IMR-90 (cell line): Measurements from ENCODE around the gene PHC3. TPM values are rescaled to one million over a fixed set of nuclear protein-coding genes. Genes with fewer than 3 reads are reported as not detected.

ENCODE experiments used
- ATAC-seq: fragments of 200-7000 bp; cut with Tn5 transposase; 2 replicates; pipeline ENCODE4 v1.9.1; 2020; ENCODE audit warnings: low read depth, mild to moderate bottlenecking, moderate library complexity
- BruUV-seq: library from RNA; stranded (reverse); fragments of 400-500 nt; replicated peaks from 2 replicates; lab custom pipeline; 2021; lab: Mats Ljungman, UMichigan
- CTCF ChIA-PET: fragments of 300-600 bp; formaldehyde crosslinking; extraction: SDS; loops from one replicate; lab custom pipeline; 2021; ENCODE audit warnings: antibody characterized with exemption; lab: Yijun Ruan, JAX
- POLR2A ChIA-PET: fragments of 300-600 bp; sonication (Branson Sonifier 250); formaldehyde crosslinking; loops from one replicate; lab custom pipeline; 2022; ENCODE audit warnings: antibody characterized with exemption; ENCODE audit not compliant: unreplicated experiment; lab: Charles Lee
- DNase-seq: peaks from one replicate; pipeline ENCODE4 v3.0.0; 2013
- H2AFZ ChIP-seq: replicated peaks from 2 replicates; pipeline ENCODE3; 2013; ENCODE audit warnings: low read length, mild to moderate bottlenecking; ENCODE audit not compliant: poor library complexity
- H2AK5ac ChIP-seq: 2 replicates; pipeline ENCODE4 v1.6.1; 2013; ENCODE audit warnings: low read depth, low read length, inconsistent platforms
- H2AK9ac ChIP-seq: replicated peaks from 2 replicates; pipeline ENCODE3; 2013; ENCODE audit warnings: mild to moderate bottlenecking, low read depth, low read length, moderate library complexity; ENCODE audit not compliant: poor library complexity
- H2BK120ac ChIP-seq: 2 replicates; pipeline ENCODE4 v1.6.1; 2013; ENCODE audit warnings: low read depth, low read length, inconsistent platforms
- H2BK15ac ChIP-seq: 3 replicates; pipeline ENCODE4 v1.6.1; 2013; ENCODE audit warnings: low read depth, low read length, inconsistent platforms
- H2BK20ac ChIP-seq: 2 replicates; pipeline ENCODE4 v1.6.1; 2013; ENCODE audit warnings: low read depth, mild to moderate bottlenecking, inconsistent platforms, low read length, moderate library complexity
- H2BK5ac ChIP-seq: 2 replicates; pipeline ENCODE4 v1.6.1; 2013; ENCODE audit warnings: mild to moderate bottlenecking, low read depth, low read length, inconsistent platforms; ENCODE audit not compliant: poor library complexity, severe bottlenecking
- H3K14ac ChIP-seq: replicated peaks from 2 replicates; pipeline ENCODE4 v1.6.1; 2013; ENCODE audit warnings: low read depth, low read length, inconsistent platforms
- H3K18ac ChIP-seq: 2 replicates; pipeline ENCODE4 v1.6.1; 2013; ENCODE audit warnings: low read depth, low read length, control low read depth
- H3K23ac ChIP-seq: 2 replicates; pipeline ENCODE4 v1.6.1; 2013; ENCODE audit warnings: low read depth, low read length, inconsistent platforms
- H3K27ac ChIP-seq: 2 replicates; pipeline ENCODE4 v1.5.1; 2013; ENCODE audit warnings: mild to moderate bottlenecking, control low read depth, low read length; ENCODE audit not compliant: insufficient read depth
- H3K27me3 ChIP-seq: 2 replicates; pipeline ENCODE4 v1.6.1; 2013; ENCODE audit warnings: low read length; ENCODE audit not compliant: control insufficient read depth, insufficient read depth
- H3K36me3 ChIP-seq: 2 replicates; pipeline ENCODE4 v1.6.1; 2013; ENCODE audit warnings: low read length, mixed read lengths; ENCODE audit not compliant: control insufficient read depth, insufficient read depth
- H3K4ac ChIP-seq: 2 replicates; pipeline ENCODE4 v1.6.1; 2013; ENCODE audit warnings: low read depth, low read length, inconsistent platforms
- H3K4me1 ChIP-seq: 2 replicates; pipeline ENCODE4 v1.6.1; 2013; ENCODE audit warnings: low read length, mixed read lengths; ENCODE audit not compliant: control insufficient read depth, insufficient read depth
- H3K4me2 ChIP-seq: 2 replicates; pipeline ENCODE4 v1.6.1; 2013; ENCODE audit warnings: low read depth, mild to moderate bottlenecking, control low read depth, low read length, moderate library complexity
- H3K4me3 ChIP-seq: 2 replicates; pipeline ENCODE4 v1.5.1; 2013; ENCODE audit warnings: low read depth, mild to moderate bottlenecking, control low read depth, low read length, moderate library complexity; ENCODE audit not compliant: insufficient read depth
- H3K56ac ChIP-seq: 2 replicates; pipeline ENCODE4 v1.6.1; 2013; ENCODE audit warnings: low read length, inconsistent platforms; ENCODE audit not compliant: insufficient read depth; ENCODE audit errors: extremely low read depth
- H3K79me1 ChIP-seq, 2 experiments: 2 replicates each; pipeline ENCODE4 v1.6.1; 2013; ENCODE audit warnings: low read length in 2 of 2, inconsistent platforms in 1 of 2, low read depth in 1 of 2
- H3K9ac ChIP-seq: 2 replicates; pipeline ENCODE4 v1.6.1; 2013; ENCODE audit warnings: low read depth, low read length, control low read depth
- H3K9me1 ChIP-seq: 2 replicates; pipeline ENCODE4 v1.6.1; 2013; ENCODE audit warnings: low read length, inconsistent platforms; ENCODE audit not compliant: insufficient read depth
- H3K9me3 ChIP-seq: 2 replicates; pipeline ENCODE4 v1.6.1; 2013; ENCODE audit warnings: low read length; ENCODE audit not compliant: control insufficient read depth, insufficient read depth
- H4K20me1 ChIP-seq: 2 replicates; pipeline ENCODE4 v1.6.1; 2013; ENCODE audit warnings: low read length, inconsistent platforms; ENCODE audit not compliant: insufficient read depth
- H4K5ac ChIP-seq: 2 replicates; pipeline ENCODE4 v1.6.1; 2013; ENCODE audit warnings: mild to moderate bottlenecking, low read depth, low read length, control low read depth
- H4K8ac ChIP-seq, 2 experiments: 2 replicates each; pipeline ENCODE4 v1.6.1; 2013; ENCODE audit warnings: low read depth in 2 of 2, low read length in 2 of 2, control low read depth in 1 of 2, inconsistent platforms in 1 of 2
- H4K91ac ChIP-seq: 2 replicates; pipeline ENCODE4 v1.6.1; 2013; ENCODE audit warnings: low read depth, low read length, inconsistent platforms; ENCODE audit not compliant: insufficient read depth
- CHD1 ChIP-seq: IDR thresholded peaks from 2 replicates; pipeline ENCODE4 v1.6.1; 2012; ENCODE audit warnings: low read depth, low read length, improper control_type of control experiment
- FOS ChIP-seq: fragments of 150-350 bp; IDR thresholded peaks from 2 replicates; pipeline ENCODE4 v1.6.1; 2016; ENCODE audit warnings: low read depth, low read length
- MAFK ChIP-seq: IDR thresholded peaks from 2 replicates; pipeline ENCODE4 v1.6.1; 2012; ENCODE audit warnings: low read depth, low read length, improper control_type of control experiment
- MXI1 ChIP-seq: IDR thresholded peaks from 2 replicates; pipeline ENCODE4 v1.6.1; 2012; ENCODE audit warnings: low read depth, mild to moderate bottlenecking, low read length, moderate library complexity, borderline replicate concordance
- NFE2L2 ChIP-seq: fragments of 150-350 bp; IDR thresholded peaks from 2 replicates; pipeline ENCODE4 v1.6.1; 2016; ENCODE audit warnings: low read depth, mild to moderate bottlenecking, low read length
- WGBS, 2 experiments: methylation state at CpG; one replicate each; pipeline versions ENCODE4 v1.1.5 to v1.1.7; 2013; ENCODE audit warnings: missing lambda C conversion rate in 2 of 2; ENCODE audit not compliant: insufficient read length in 1 of 2; ENCODE audit errors: extremely low coverage in 2 of 2; 5-methylcytosine and 5-hydroxymethylcytosine counted together
- dilution Hi-C: fragments of 300-500 bp; cut with HindIII; formaldehyde crosslinking; loops from one replicate; pipeline ENCODE4 v1.14.3; 2018; ENCODE audit warnings: low sequenced_read_pairs; ENCODE audit not compliant: unreplicated experiment
- in situ Hi-C: fragments of 300-500 bp; cut with MboI; formaldehyde crosslinking; loops from 3 replicates; pipeline ENCODE4 v1.14.3; 2019; ENCODE audit warnings: low sequenced_read_pairs, inconsistent platforms, mixed read lengths
- intact Hi-C: fragments of 100-400 bp; cut with micrococcal nuclease; formaldehyde crosslinking; loops from 2 replicates; pipeline ENCODE4 v1.10.0; 2022
- polyA plus RNA-seq, 3 experiments: library from polyadenylated mRNA; depleted of rRNA; stranded (reverse); fragments of >200 nt; gene quantifications; 2 replicates each; pipeline ENCODE4 v1.2.3, GENCODE V29; 2012; ENCODE audit warnings: low replicate concordance in 1 of 3
- total RNA-seq: library from RNA; depleted of rRNA; stranded (reverse); fragments of >200 nt; gene quantifications from 2 replicates; pipeline ENCODE4 v1.2.3, GENCODE V29; 2012
- TF ChIP-seq, protein P1 (sequence below): conservative IDR thresholded peaks from 2 replicates; pipeline ENCODE4 v1.5.1; 2012; ENCODE audit warnings: mild to moderate bottlenecking, low read depth, low read length, improper control_type of control experiment

Gene PHC3
- total and polyA plus RNA-seq, 2 of the 4 experiments (the other 2 are of a cell fraction) = 18.3 to 26.3 TPM

DNA sequence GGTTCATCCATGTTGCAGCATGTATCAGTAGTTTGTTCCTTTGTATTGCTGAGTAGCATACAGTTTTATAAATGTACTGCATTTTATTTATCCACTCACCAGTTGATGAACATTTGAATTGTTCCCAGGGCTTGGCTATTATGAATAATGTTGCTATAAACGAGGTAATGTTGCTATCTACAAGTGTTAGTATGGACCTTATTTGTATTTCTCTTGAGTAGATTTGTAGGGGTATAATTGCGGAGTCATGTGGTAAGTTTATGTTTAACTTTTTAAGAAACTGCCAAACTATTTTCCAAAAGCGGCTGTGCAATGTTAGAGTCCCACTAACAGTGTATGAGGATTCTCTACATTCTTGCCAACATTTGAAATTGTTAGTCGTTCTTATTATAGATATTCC is 130.8 kb downstream of the PHC3 start:
- no peak overlapping the region for H4K91ac ChIP-seq
- H4K20me1 ChIP-seq = no peaks in the 10 kb centered on the region
- no peak overlapping the region for H2AK9ac ChIP-seq
- H2BK120ac ChIP-seq = no peak overlapping the region
- peaks cover 3% of the 10 kb centered on the region; the same call in 1 of the 2 replicates for H3K27me3 ChIP-seq
- H4K5ac ChIP-seq = no peak overlapping the region
- H3K36me3 ChIP-seq = no peaks in the 10 kb centered on the region
- H3K4me3 ChIP-seq = no peak overlapping the region
- H4K8ac ChIP-seq = no peak overlapping the region
- CTCF ChIA-PET = no interaction called here
- BruUV-seq = no TSS peak
- no peaks in the 10 kb centered on the region for H3K4me1 ChIP-seq
- H3K27ac ChIP-seq = no peak overlapping the region
- H3K23ac ChIP-seq = no peak overlapping the region
- no peak overlapping the region for H3K9ac ChIP-seq
- H3K79me1 ChIP-seq = no peaks in the 10 kb centered on the region
- no CpG with 5 or more reads among the region's 4 CpGs for WGBS, 2 experiments
- H3K9me3 ChIP-seq = no peaks in the 10 kb centered on the region
- POLR2A ChIA-PET = no interaction called here
- H3K14ac ChIP-seq = no peak overlapping the region
- H2BK20ac ChIP-seq = no peak overlapping the region
- H3K4ac ChIP-seq = no peak overlapping the region
- no peak overlapping the region for H2AFZ ChIP-seq
- ATAC-seq (no peak), DNase-seq (no peak)
- H3K56ac ChIP-seq = no peak overlapping the region
- no peak overlapping the region for H2BK5ac ChIP-seq
- H2BK15ac ChIP-seq = no peak overlapping the region
- no peak overlapping the region for H3K18ac ChIP-seq
- H3K4me2 ChIP-seq = no peak overlapping the region
- dilution Hi-C loops (no loop called here), intact Hi-C loops (no loop called here), in situ Hi-C loops (loop anchor here (10.0 kb wide), 1 partner anchor 186 kb away; the partner anchor contains the start of gene LRRC31)
- TF ChIP-seq CHD1 = no peak
- no peak for TF ChIP-seq FOS
- TF ChIP-seq, protein P1, sequence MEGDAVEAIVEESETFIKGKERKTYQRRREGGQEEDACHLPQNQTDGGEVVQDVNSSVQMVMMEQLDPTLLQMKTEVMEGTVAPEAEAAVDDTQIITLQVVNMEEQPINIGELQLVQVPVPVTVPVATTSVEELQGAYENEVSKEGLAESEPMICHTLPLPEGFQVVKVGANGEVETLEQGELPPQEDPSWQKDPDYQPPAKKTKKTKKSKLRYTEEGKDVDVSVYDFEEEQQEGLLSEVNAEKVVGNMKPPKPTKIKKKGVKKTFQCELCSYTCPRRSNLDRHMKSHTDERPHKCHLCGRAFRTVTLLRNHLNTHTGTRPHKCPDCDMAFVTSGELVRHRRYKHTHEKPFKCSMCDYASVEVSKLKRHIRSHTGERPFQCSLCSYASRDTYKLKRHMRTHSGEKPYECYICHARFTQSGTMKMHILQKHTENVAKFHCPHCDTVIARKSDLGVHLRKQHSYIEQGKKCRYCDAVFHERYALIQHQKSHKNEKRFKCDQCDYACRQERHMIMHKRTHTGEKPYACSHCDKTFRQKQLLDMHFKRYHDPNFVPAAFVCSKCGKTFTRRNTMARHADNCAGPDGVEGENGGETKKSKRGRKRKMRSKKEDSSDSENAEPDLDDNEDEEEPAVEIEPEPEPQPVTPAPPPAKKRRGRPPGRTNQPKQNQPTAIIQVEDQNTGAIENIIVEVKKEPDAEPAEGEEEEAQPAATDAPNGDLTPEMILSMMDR = no peak
- TF ChIP-seq NFE2L2 = no peak
- TF ChIP-seq MAFK = no peak
- no peak for TF ChIP-seq MXI1
- H2AK5ac ChIP-seq = no peak overlapping the region
- no peaks in the 10 kb centered on the region for H3K9me1 ChIP-seq
